ES-I3 (cell line): Measurements from ENCODE around the gene SIRPB1.

ENCODE experiments used
- H3K36me3 ChIP-seq: 2 replicates; pipeline ENCODE4 v1.6.1; 2013; ENCODE audit warnings: mild to moderate bottlenecking, low read length, control low read depth, moderate library complexity; ENCODE audit not compliant: insufficient read depth
- H3K4me1 ChIP-seq: 2 replicates; pipeline ENCODE4 v1.6.1; 2013; ENCODE audit warnings: mild to moderate bottlenecking, control low read depth, low read length; ENCODE audit not compliant: insufficient read depth
- H3K9ac ChIP-seq: 2 replicates; pipeline ENCODE4 v1.6.1; 2013; ENCODE audit warnings: low read depth, mild to moderate bottlenecking, low read length, moderate library complexity
- H3K9me3 ChIP-seq: 2 replicates; pipeline ENCODE4 v1.6.1; 2013; ENCODE audit warnings: mild to moderate bottlenecking, low read length, moderate library complexity; ENCODE audit not compliant: control insufficient read depth, insufficient read depth

The SIRPB1 gene

DNA sequence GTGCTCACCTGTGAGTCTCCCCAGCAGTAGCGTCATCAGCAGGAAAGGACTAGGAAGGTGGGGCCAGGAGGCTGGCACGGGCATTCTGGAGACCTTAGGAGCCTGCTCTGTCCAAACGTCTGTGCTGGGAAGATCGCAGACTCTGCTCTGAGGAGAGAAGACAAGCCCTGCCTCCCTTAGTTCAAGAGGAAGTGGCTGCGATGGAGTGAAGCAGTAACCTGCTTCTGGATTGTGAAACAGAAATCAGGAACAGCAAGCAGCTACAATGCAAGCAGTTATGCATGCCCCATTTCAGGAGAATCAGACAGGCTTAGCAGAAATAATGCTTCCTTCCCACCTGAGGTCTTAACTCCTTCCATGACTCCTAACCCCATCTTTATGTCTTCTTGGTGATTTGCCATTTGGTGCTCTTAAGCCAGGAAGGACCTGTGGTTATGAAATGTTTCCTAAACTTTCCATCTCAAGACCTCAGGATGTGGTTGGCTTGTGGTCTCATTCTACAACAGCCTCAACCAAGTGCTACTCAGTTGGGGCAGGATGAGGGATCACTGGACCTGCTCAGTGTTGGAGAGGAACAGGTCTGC is at the start of gene SIRPB1:
Gene SIRPB1 (minus strand): TSS at position 149 of the 584 bp plus-strand sequence. CDS start 65 bp downstream, at position 84.
- H3K9ac ChIP-seq = no peak within 1 kb of the TSS
- H3K4me1 ChIP-seq = no peaks in the 10 kb centered on the region
- H3K36me3 ChIP-seq = no peaks in the 10 kb centered on the region
- H3K9me3 ChIP-seq = no peaks in the 10 kb centered on the region

DNA sequence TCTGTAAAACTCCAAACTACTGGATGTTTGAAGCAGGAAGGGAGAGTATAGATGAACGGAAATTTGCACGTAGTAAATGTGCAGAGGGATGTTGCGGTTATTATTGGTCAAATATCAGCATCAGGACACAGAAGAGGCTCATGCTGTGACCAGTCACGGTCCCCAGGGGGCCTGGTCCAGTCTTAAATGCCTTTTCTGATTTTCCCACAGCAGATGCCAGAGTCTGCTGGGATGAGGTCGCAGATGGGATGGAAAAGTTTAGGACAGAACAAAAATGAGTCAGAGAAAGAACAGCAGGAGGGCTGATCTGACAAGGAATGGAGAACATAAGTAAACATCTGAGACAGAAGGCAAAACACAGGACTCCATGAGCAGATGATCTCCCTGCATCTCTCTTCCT is 49.5 kb upstream of the SIRPB1 start:
- no peaks in the 10 kb centered on the region for H3K4me1 ChIP-seq
- no peak overlapping the region for H3K9ac ChIP-seq
- H3K9me3 ChIP-seq = no peaks in the 10 kb centered on the region
- no peaks in the 10 kb centered on the region for H3K36me3 ChIP-seq

GRCh38 chr20:1667502-1668085 is 47.8 kb upstream of the SIRPB1 start:
- H3K9me3 ChIP-seq = no peaks in the 10 kb centered on the region
- no peak overlapping the region for H3K9ac ChIP-seq
- H3K36me3 ChIP-seq = no peaks in the 10 kb centered on the region
- H3K4me1 ChIP-seq = no peaks in the 10 kb centered on the region

DNA sequence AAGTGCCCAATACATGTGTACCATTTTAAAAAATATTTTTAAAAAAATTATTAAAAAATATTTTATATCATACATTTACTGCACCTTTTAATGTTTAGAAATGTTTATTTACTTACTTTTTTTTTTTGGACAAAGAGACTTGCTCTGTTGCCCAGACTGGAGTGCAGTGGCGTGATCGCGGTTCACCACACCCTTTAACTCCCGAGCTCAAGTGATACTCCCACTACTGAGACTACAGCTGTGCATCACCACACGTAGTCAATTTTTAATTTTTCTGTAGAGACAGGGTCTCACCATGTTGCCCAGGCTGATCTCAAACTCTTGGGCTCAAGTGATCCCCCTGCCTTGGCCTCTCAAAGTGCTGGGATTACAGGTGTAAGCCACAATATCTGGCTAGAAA is 47.0 kb upstream of the SIRPB1 start:
- Histone ChIP-seq H3K4me1 (no peaks in the 10 kb centered on the region), H3K9ac (no peak overlapping the region)

DNA sequence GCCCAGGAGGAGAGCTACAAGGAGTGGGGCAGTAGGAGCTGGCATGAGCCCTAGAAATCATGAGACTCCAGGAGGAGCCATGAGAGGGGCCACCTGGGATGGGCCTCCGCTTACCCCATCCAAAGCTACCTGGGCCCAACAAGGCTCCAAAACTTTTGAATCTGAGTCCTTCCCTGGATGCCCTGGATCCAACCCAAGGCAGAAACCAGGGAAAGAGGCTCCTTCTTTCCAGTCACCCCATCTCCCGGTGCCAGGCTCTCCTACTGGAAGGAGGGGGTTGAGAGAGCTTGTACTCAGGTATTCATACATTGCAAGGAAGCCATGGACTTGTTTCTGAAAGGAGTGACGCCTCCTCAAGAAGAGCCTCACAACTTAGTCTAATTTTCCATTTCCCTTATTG is 45.5 kb upstream of the SIRPB1 start:
- Histone ChIP-seq H3K9ac (no peak overlapping the region), H3K4me1 (no peaks in the 10 kb centered on the region), H3K9me3 (no peaks in the 10 kb centered on the region), H3K36me3 (no peaks in the 10 kb centered on the region)

More for the DNA sequence above, 47.0 kb upstream of the SIRPB1 start:
- no peaks in the 10 kb centered on the region for H3K36me3 ChIP-seq
- H3K9me3 ChIP-seq = no peaks in the 10 kb centered on the region

GRCh38 chr20:1664911-1665310 is 45.1 kb upstream of the SIRPB1 start:
- H3K9ac ChIP-seq = no peak overlapping the region
- H3K9me3 ChIP-seq = no peaks in the 10 kb centered on the region
- no peaks in the 10 kb centered on the region for H3K36me3 ChIP-seq
- no peaks in the 10 kb centered on the region for H3K4me1 ChIP-seq

DNA sequence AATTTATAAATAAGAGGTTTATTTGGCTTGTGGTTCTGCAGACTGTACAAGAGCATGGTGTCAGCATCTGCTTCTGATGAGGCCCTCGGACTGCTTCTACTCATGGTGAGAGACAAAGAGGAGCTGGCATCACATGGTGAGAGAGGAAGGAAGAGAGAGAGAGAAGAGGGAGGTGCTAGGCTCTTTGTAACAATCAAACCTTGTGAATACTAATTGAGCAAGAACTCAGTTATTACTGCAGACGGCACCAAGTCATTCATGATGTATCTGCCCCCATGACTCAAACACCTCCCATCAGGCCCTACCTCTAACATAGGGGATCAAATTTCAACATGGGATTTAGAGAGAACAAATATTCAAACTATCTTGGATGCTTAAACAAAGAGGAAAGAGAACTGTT is 44.1 kb upstream of the SIRPB1 start:
- Histone ChIP-seq H3K4me1 (no peaks in the 10 kb centered on the region), H3K36me3 (no peaks in the 10 kb centered on the region), H3K9ac (no peak overlapping the region), H3K9me3 (no peaks in the 10 kb centered on the region)

DNA sequence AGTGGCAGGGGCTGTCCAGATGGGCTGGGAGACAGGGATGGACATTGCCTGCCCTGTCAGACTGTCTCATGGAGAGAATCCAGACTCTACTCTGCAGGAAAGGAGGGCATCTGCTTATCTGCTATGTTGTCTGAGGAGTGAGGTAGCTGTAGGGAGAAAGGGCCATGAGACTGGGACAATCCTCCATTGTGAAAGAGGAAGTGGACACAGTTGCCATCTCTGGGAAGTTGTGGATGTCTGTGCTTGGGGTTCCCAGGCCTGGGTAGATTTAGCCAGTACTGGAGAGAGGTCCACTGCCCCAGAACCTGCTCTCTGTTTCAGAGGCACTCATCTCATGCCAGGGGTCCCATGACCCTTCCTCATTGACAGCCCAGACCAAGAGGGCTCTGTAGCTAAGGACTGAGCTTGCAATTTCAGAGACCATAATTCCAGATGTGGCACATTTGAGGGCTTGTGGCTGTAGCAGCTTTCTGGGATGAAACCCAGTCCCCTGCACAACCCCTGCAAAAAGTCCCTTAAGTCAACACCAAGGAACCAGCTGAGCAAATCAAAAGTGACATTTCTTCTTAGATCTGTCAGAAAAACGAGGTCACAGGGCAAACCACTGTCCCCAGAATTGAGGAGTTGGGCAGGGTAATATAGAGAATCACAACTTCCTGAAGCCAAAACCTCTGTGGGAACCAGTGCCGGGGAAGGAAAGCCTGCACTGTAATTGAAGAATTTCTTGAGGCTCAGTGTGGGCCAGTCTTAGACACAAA is 41.9 kb upstream of the SIRPB1 start:
- H3K4me1 ChIP-seq = no peaks in the 10 kb centered on the region
- no peaks in the 10 kb centered on the region for H3K9me3 ChIP-seq

GRCh38 chr20:1660246-1660645 is 40.4 kb upstream of the SIRPB1 start:
- Histone ChIP-seq H3K36me3 (no peaks in the 10 kb centered on the region), H3K9me3 (no peaks in the 10 kb centered on the region), H3K9ac (no peak overlapping the region), H3K4me1 (no peaks in the 10 kb centered on the region)

More for the DNA sequence above, 41.9 kb upstream of the SIRPB1 start:
- H3K9ac ChIP-seq = no peak overlapping the region
- H3K36me3 ChIP-seq = no peaks in the 10 kb centered on the region

DNA sequence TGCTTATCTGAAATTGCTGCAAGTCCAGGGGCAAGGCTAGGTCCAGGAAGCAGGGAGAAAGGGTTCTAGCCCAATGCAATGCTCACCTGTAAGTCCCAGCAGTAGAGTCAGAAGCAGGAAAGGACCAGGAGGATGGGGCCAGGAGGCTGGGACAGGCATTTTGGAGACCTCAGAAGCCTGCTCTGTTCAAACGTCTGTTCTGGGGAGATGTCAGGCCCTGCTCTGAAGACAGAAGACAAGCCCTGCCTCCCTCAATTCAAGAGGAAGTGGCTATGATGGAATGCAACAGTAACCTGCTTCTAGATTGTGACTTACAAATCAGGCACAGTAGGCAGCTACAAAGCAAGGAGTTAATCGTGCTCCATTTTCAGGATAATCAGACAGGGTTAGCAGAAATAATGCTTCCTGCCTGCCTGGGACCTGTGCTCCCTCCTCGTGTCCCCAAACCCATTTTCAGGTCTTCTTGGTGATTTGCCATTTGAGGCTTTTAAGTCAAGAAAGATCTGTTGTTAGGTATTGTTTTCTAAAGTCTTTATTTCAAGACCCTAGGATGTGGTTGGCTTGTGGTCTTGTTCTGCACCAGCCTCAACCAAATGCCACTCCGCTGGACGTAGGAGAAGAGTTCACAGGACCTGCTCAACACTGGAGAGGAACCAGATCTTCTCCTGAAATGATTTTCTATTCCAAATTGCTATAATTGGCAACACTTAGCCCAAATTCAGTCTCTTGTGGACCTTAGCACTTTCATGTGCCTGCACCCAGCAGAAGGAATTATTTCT is 37.9 kb upstream of the SIRPB1 start, which contains the start of gene SIRPG:
Gene SIRPG (minus strand): TSS at position 224 of the 779 bp plus-strand sequence. CDS start 65 bp downstream, at position 159.
- H3K4me1 ChIP-seq = no peaks in the 10 kb centered on the region
- no peak within 1 kb of the TSS for H3K9ac ChIP-seq
- no peaks in the 10 kb centered on the region for H3K36me3 ChIP-seq
- no peaks in the 10 kb centered on the region for H3K9me3 ChIP-seq

GRCh38 chr20:1656844-1657243 is 37.0 kb upstream of the SIRPB1 start:
- Histone ChIP-seq H3K9me3 (no peaks in the 10 kb centered on the region), H3K36me3 (no peaks in the 10 kb centered on the region), H3K9ac (no peak overlapping the region), H3K4me1 (no peaks in the 10 kb centered on the region)

- H3K9ac ChIP-seq = no peak overlapping the region
- no peaks in the 10 kb centered on the region for H3K36me3 ChIP-seq
- H3K9me3 ChIP-seq = no peaks in the 10 kb centered on the region
- H3K4me1 ChIP-seq = no peaks in the 10 kb centered on the region
These were observed 35.2 kb upstream of the SIRPB1 start for GRCh38 chr20:1654996-1655395.

- H3K4me1 ChIP-seq = no peaks in the 10 kb centered on the region
- no peak overlapping the region for H3K9ac ChIP-seq
- no peaks in the 10 kb centered on the region for H3K36me3 ChIP-seq
- no peaks in the 10 kb centered on the region for H3K9me3 ChIP-seq
These were observed 33.2 kb upstream of the SIRPB1 start for GRCh38 chr20:1652960-1653359.

GRCh38 chr20:1652104-1652503 is 32.3 kb upstream of the SIRPB1 start:
- H3K36me3 ChIP-seq = no peaks in the 10 kb centered on the region
- H3K9me3 ChIP-seq = no peaks in the 10 kb centered on the region
- H3K4me1 ChIP-seq = no peaks in the 10 kb centered on the region
- H3K9ac ChIP-seq = no peak overlapping the region
